B cell (primary cell): Measurements from ENCODE around the gene TOLLIP.

Experiments used
- CTCF ChIP-seq: fragments of 200-600 bp; IDR thresholded peaks from one replicate; pipeline ENCODE4 v1.8.0; 2022; ENCODE audit warnings: antibody characterized with exemption, mild to moderate bottlenecking
- EZH2 ChIP-seq: IDR thresholded peaks from 2 replicates; pipeline ENCODE4 v1.6.1; 2012; ENCODE audit warnings: borderline replicate concordance, low read depth, mild to moderate bottlenecking, moderate library complexity, low read length; ENCODE audit not compliant: insufficient read depth, poor library complexity, severe bottlenecking

GRCh38 chr11:1335811-1336761 is 26.7 kb upstream of the TOLLIP start:
- no peak for TF ChIP-seq CTCF
- TF ChIP-seq EZH2: no peak
